Ectodermal cell (in vitro differentiated cells): ENCODE results near the gene MTUS2.

Experiments
- H3K27ac ChIP-seq: 2 replicates; pipeline ENCODE4 v1.7.0; 2013; ENCODE audit warnings: mild to moderate bottlenecking, low read depth, low read length; ENCODE audit not compliant: insufficient read depth, poor library complexity, severe bottlenecking
- H3K27me3 ChIP-seq: 2 replicates; pipeline ENCODE4 v1.7.0; 2013; ENCODE audit warnings: mild to moderate bottlenecking, low read length; ENCODE audit not compliant: insufficient read depth, control insufficient read depth, poor library complexity, severe bottlenecking
- H3K36me3 ChIP-seq: one replicate; pipeline ENCODE4 v1.7.0; 2013; ENCODE audit warnings: low read length; ENCODE audit not compliant: control insufficient read depth, insufficient read depth
- H3K4me1 ChIP-seq: one replicate; pipeline ENCODE4 v1.7.0; 2013; ENCODE audit warnings: low read length; ENCODE audit not compliant: control insufficient read depth, insufficient read depth
- H3K4me3 ChIP-seq: 2 replicates; pipeline ENCODE4 v1.7.0; 2013; ENCODE audit warnings: low read depth, low read length, control low read depth; ENCODE audit not compliant: insufficient read depth
- H3K9me3 ChIP-seq: 2 replicates; pipeline ENCODE4 v1.7.0; 2013; ENCODE audit warnings: mild to moderate bottlenecking, low read length, moderate library complexity; ENCODE audit not compliant: control insufficient read depth
- WGBS, 2 experiments: methylation state at CpG; one replicate each; pipeline ENCODE4 v1.1.7; 2013; ENCODE audit warnings: missing lambda C conversion rate in 2 of 2; 5-methylcytosine and 5-hydroxymethylcytosine counted together

Gene MTUS2

GRCh38 chr13:28875846-28876615 is 55.9 kb downstream of the MTUS2 start:
- Histone ChIP-seq H3K27ac (no peak overlapping the region), H3K4me1 (no peaks in the 10 kb centered on the region), H3K36me3 (no peaks in the 10 kb centered on the region), H3K27me3 (no peaks in the 10 kb centered on the region), H3K4me3 (no peak overlapping the region), H3K9me3 (no peaks in the 10 kb centered on the region)
- WGBS, 2 experiments: 90 to 96% methylated on average over 6 of the region's 6 CpGs

DNA sequence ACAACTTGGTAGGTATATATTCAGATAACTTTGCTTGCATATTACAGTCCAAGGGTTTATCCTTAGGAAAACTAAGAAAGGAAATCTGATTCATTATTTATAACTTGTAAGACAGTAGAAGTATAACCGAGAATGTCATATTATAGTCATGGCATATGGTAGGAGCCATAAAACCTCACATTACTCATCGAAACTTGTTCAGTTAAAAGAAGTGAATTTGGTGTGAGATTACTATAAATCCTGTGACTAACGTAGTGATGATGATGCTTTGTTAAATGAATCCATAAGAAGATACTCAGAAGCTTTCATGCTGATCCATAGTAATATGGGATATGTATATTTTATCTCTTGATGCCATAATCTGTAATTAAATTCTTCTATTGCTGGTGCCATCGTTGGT is 57.3 kb downstream of the MTUS2 start:
- H3K36me3 ChIP-seq: no peaks in the 10 kb centered on the region
- H3K4me3 ChIP-seq: no peak overlapping the region
- no peaks in the 10 kb centered on the region for H3K9me3 ChIP-seq
- no peaks in the 10 kb centered on the region for H3K4me1 ChIP-seq
- no peaks in the 10 kb centered on the region for H3K27me3 ChIP-seq
- 80 to 84% methylated on average over 4 of the region's 4 CpGs for WGBS, 2 experiments
- H3K27ac ChIP-seq: no peak overlapping the region

DNA sequence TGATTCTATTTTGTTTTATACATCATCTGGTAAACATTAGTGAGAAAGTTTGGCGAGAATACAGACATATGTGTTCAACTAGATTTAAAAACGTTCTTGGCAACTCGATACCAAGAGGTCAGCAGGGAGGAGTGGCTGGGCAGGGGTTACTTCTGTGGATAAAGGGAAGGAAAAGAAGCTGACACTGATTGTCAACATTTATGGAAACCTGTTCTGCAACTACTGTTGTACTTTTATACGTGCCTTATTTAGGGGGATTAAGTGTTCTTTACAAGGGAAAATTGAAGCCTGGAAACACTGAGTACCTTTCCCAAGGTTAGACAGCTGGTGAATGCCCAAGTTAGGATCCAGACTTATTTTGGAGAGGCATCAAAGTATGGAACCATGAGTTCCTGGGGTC is 65.0 kb downstream of the MTUS2 start:
- Histone ChIP-seq H3K9me3 (no peaks in the 10 kb centered on the region), H3K36me3 (no peaks in the 10 kb centered on the region), H3K27ac (no peak overlapping the region), H3K27me3 (no peaks in the 10 kb centered on the region), H3K4me3 (no peak overlapping the region), H3K4me1 (no peaks in the 10 kb centered on the region)
- 62 to 63% methylated on average over 4 of the region's 4 CpGs for WGBS, 2 experiments

GRCh38 chr13:28889086-28889732 is 69.1 kb downstream of the MTUS2 start:
- H3K4me1 ChIP-seq: no peaks in the 10 kb centered on the region
- no peak overlapping the region for H3K27ac ChIP-seq
- H3K9me3 ChIP-seq: peaks cover 4% of the 10 kb centered on the region
- WGBS, 2 experiments: 72 to 76% methylated on average over 6 of the region's 6 CpGs
- H3K4me3 ChIP-seq: no peak overlapping the region
- no peaks in the 10 kb centered on the region for H3K36me3 ChIP-seq
- H3K27me3 ChIP-seq: no peaks in the 10 kb centered on the region

DNA sequence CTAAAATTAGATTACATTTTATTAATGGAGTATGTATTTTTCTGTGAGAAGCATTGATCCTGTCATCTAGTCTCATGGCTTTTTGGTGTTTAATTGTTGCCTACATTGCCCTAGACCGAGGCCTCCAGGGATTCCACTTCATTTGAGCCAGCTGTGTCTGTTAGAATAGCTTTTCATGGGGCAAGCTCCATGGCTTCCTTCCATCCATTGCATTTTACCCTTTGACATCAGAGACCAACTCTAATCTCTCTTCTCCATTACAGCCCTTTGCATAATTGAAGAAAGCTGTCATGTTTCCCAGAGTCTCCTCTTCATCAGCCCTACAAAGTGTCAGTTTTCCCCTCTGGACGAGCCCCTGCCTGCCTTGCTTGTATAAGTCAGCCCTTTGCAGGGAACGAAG is 70.6 kb downstream of the MTUS2 start:
- 59 to 70% methylated on average over 3 of the region's 3 CpGs for WGBS, 2 experiments
- Histone ChIP-seq H3K36me3 (no peaks in the 10 kb centered on the region), H3K27ac (no peak overlapping the region), H3K27me3 (no peaks in the 10 kb centered on the region), H3K4me1 (no peaks in the 10 kb centered on the region), H3K4me3 (no peak overlapping the region), H3K9me3 (peaks cover 4% of the 10 kb centered on the region)

- no peaks in the 10 kb centered on the region for H3K4me1 ChIP-seq
- WGBS, 2 experiments: 72 to 93% methylated on average over 2 of the region's 2 CpGs
- no peak overlapping the region for H3K4me3 ChIP-seq
- peaks cover 2% of the 10 kb centered on the region for H3K9me3 ChIP-seq
- no peaks in the 10 kb centered on the region for H3K36me3 ChIP-seq
- no peak overlapping the region for H3K27ac ChIP-seq
- H3K27me3 ChIP-seq: no peaks in the 10 kb centered on the region
Observed at GRCh38 chr13:28918030-28918429, 97.9 kb downstream of the MTUS2 start.

- H3K36me3 ChIP-seq: no peaks in the 10 kb centered on the region
- no peaks in the 10 kb centered on the region for H3K4me1 ChIP-seq
- 73 to 85% methylated on average over 5 to 6 of the region's 6 CpGs for WGBS, 2 experiments
- no peaks in the 10 kb centered on the region for H3K9me3 ChIP-seq
- no peaks in the 10 kb centered on the region for H3K27me3 ChIP-seq
- H3K27ac ChIP-seq: no peak overlapping the region
- H3K4me3 ChIP-seq: no peak overlapping the region
Observed at GRCh38 chr13:28922341-28922740, 102.2 kb downstream of the MTUS2 start.

GRCh38 chr13:28935104-28935503 is 115.0 kb downstream of the MTUS2 start:
- H3K36me3 ChIP-seq: no peaks in the 10 kb centered on the region
- H3K4me1 ChIP-seq: no peaks in the 10 kb centered on the region
- no peak overlapping the region for H3K27ac ChIP-seq
- 69 to 84% methylated on average over 2 of the region's 2 CpGs for WGBS, 2 experiments
- H3K9me3 ChIP-seq: peaks cover 5% of the 10 kb centered on the region
- no peaks in the 10 kb centered on the region for H3K27me3 ChIP-seq
- H3K4me3 ChIP-seq: no peak overlapping the region

- H3K4me1 ChIP-seq: no peaks in the 10 kb centered on the region
- no peaks in the 10 kb centered on the region for H3K36me3 ChIP-seq
- 91% methylated on average over 1 of the region's 2 CpGs; no CpG with 5 or more reads in 1 of the 2 experiments for WGBS, 2 experiments
- peaks cover 3% of the 10 kb centered on the region for H3K9me3 ChIP-seq
- H3K27me3 ChIP-seq: no peaks in the 10 kb centered on the region
- H3K27ac ChIP-seq: no peak overlapping the region
- H3K4me3 ChIP-seq: no peak overlapping the region
Observed at GRCh38 chr13:28942906-28943305, 122.8 kb downstream of the MTUS2 start.

- Histone ChIP-seq H3K9me3 (no peaks in the 10 kb centered on the region), H3K4me1 (no peaks in the 10 kb centered on the region), H3K36me3 (no peaks in the 10 kb centered on the region), H3K27ac (no peak overlapping the region), H3K27me3 (no peaks in the 10 kb centered on the region), H3K4me3 (no peak overlapping the region)
- 79 to 83% methylated on average over 3 of the region's 4 CpGs for WGBS, 2 experiments
Observed at GRCh38 chr13:28953714-28954418, 133.7 kb downstream of the MTUS2 start.
